Measurements from ENCODE around the gene STK32A.

Gene STK32A

DNA sequence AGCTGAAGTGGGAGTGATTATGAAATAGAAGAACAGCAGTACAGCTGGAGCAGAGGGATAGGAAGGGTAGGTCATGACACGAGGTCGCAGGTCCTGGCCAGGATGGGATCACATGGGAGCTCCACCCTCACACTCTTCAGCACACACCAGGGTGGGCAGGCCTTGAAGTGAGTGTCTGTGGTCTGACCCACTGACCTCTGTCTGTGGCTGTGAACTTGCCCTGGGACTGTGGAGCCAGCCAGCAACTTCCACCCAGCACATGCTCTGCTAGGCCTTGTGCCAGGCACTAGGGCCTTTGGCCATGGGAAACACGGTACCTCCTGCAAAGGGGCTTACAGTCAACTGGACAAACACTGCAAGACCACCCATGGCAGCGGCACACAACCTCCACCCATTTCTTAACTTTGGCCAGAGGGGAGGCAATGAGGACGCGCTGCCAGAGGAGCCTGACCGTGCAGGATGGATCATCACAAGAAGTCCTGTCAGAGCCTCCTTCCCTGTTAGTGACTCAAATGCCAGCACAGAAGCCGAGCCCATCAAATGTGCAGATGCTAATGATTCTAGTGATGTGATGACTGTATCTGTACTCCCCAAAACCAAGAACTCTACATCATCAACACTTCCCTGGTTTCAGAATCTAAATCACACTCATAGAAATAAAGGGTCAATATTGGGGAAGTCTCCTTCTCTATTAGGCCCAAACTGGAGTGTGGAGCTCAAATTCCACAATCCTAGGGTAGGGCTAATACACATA, 161.4 kb downstream of the STK32A start:
- DNase-seq = no peak

GRCh38 chr5:147397616-147398015, 162.8 kb downstream of the STK32A start:
- peak; percentile 18 for DNase-seq

GRCh38 chr5:147398860-147399259, 164.0 kb downstream of the STK32A start:
- DNase-seq = no peak

DNA sequence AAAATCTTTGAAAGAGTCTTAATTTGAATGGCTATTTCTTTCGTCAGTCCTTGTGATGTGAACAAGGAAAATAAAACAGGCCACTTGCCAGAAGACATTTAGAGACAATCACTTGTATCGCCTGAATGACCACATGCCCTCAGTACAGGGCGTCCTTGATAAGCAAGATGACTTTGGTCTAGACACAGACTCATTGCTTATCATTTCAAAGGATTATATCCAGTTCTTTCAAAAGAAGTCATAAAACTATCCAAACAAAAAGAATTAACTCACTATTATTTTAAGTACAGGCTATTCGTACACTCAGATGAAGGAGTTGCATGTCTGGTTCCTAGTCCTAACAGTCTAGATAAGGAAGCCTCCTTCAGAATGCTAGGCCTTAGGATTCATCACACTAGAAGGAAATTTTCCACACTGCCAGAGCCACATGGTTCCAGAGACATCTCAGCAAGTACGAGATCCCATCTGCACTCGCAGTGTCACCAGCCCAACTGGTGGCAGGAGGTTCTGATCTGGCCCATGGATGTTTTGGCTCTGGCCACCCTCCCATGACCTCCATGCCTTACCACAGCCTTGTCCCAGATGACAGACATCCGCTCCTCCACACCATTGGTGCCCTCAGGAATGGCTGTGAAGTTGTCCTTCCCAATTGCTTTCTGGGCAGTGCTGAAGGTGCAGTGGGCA, 165.4 kb downstream of the STK32A start:
- peak; percentile 3 for DNase-seq

- no peak for DNase-seq
These were observed 166.1 kb downstream of the STK32A start for GRCh38 chr5:147400881-147401280.

GRCh38 chr5:147403651-147404640, 169.1 kb downstream of the STK32A start:
- no peak for DNase-seq

GRCh38 chr5:147404706-147405105, 169.9 kb downstream of the STK32A start:
- no peak for DNase-seq

DNA sequence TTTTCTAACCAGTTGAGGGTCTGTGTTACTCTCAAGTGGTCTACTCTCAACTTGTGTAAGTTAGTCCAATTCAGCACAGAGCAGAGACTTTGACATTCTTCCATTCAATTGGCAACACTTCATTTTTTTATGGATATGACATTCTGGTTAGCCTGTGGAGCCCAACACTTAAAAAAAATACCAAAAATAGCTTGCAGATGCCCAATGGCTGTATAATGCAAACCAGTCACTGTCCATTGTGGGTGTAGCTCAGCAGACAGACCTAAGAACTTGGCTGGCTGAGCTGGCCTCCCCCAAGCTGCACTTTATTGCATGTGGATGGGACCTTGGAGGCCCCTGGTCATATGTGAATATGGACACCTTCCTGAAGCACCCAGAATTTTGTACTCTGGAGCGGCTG, 171.8 kb downstream of the STK32A start:
- DNase-seq = no peak

GRCh38 chr5:147407094-147407681, 172.4 kb downstream of the STK32A start:
- DNase-seq = no peak

- no peak for DNase-seq
These were observed 174.2 kb downstream of the STK32A start for GRCh38 chr5:147408980-147409379.

DNA sequence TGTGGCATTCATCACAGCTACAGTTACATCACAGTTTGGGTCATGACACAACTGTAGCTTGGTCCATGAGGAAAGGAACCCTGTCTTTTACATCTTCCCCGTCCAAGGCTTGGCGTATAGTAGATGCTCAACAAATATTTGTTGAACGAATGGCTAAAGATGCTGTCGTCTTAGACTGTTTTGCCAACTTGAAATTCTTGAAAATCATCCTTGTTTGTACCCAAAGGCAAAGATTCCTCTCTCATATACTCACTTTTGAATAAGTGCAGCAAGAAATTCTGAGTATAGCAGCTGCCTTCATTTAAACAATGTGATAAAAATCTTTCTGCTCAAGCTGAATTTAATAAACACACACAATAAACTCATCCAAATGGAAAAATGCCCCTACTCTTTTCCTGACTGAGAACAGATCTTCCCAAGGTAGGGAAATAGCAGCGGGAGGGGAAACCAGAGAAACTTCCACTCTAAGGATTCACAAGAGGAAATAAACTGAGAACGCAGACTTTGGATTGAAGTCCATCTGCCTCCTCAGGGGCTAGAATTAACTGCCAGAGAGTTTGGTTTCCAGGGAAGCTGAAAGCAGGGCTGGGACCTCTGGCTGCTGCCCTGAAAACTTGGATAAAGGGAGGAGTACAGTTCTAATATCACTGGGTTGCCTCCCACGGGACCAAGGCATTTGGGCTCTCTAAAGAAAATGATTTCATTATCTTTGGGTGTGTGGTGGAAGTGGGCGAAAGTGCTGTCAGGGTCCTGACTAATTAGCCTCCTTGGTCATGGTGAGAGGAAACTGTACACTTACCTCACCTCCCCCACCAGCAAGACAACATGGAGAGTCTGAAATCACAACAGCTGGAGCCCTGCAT, 175.9 kb downstream of the STK32A start:
- DNase-seq = no peak

DNA sequence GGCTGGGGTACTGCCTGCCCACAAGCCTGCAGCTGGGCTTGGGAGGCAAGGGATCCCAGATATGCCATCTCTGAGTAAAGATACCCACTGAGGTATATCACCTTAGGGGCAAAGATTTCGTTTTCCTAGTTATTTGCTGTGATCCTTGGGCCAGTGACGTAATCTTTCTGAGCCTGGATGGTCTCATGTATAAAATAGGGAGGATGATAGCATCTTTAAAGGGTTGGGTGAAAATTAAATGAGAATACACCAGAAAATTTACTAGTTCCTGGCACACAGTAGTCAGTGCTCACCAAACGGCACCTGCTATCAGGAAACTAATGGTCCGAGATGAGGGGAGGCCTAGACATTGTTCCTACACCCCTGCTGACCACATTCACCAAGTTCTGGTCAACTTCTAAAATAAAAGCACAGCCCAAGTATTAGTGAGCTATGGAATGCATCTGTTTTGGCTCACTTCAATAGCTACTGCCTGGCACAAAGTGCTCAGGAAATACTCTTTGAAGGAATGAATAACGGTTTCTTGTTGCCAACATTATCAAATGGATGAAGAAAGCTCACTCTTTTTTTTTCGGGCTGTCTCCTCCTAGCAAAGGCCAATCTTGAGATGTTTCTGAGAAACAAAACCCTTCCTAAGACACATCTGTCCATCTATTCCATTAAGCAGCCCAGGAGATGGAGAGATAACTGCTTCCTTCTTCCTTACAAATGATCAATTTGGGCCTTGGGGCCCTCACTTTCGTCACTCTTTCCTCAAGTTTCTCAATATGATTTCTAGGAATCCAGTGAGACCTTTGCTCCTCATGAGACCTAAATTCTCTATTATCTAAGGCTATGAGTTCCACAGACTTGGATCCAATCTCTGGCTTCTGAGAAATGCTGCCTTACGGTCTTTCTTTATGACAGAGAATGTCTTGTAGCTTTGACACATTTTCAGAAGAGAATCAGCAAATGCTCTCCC, 176.8 kb downstream of the STK32A start:
- no peak for DNase-seq

- no peak for DNase-seq
These were observed 177.7 kb downstream of the STK32A start for GRCh38 chr5:147412561-147412960.

DNA sequence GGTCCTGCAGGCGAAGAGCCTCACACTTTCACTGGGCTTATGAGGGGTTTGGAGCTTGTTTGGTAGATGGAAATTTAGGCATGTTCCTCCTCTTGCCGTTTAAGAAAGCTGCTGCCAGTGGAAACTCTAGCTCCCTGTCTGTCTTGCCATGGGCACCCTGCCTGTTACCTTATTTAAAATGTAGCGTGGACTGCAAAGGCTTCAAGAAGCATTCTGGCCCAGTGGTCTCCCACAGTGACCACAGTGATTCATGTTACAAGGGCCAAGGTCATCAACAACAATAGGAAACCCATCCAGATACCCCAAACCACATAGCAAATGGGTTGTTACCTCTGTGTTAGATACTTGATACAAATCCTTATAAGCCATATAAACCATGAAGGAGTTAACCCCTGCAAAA, 178.4 kb downstream of the STK32A start:
- no peak for DNase-seq

- DNase-seq = no peak
These were observed 180.8 kb downstream of the STK32A start for GRCh38 chr5:147415651-147416050.

- DNase-seq = no peak
These were observed 182.4 kb downstream of the STK32A start for GRCh38 chr5:147417135-147417813.

DNA sequence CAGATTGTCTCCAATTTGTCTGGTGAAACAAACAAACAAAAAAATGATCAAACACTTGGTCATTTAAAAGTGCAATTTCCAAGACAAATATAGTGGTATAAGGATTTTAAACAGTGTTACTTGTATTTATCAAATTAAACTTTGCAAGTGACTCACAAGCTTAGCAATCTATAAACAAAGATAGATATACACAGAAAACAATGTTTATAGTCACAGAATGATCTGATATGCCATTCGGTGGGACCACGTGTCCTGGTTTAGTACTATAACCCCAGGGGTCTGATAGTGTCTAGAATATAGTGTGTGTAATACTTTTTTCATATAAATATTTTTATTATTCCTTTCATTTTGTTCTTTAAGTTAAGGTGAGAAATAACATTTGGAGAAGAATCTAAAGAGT, 183.8 kb downstream of the STK32A start:
- no peak for DNase-seq

GRCh38 chr5:147426640-147427327, 192.0 kb downstream of the STK32A start:
- DNase-seq = no peak

Measured in OCI-M1 (cell line).